ENCODE results near the gene CCDC6.

DNA sequence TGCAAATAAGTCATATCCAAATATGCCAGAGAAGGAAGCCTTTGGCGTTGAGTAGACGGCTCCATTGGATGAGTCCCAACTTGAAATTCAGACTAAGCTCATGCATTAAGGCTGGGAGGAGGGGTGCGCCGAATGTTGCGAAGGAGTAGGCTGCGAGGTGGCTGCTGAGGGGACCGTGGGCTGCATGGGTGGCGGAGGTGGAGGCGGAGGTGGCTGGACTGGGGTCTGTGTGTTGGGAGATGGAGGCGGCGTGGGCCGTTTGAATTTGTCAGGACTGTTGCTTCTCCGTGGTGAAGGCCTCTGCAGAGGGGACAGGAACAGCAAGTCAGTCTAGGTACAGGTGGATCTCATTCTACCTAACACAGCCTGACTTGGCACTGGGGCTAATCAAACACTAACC is 113.5 kb downstream of the CCDC6 start:
- no peak for TF ChIP-seq SP1 (IDR thresholded peaks at IDR 0.05; ENCODE audit: low read depth)
- no peak for TF ChIP-seq RAD21 (IDR thresholded peaks at IDR 0.05; ENCODE audit: low read depth)
- TF ChIP-seq, protein P1, sequence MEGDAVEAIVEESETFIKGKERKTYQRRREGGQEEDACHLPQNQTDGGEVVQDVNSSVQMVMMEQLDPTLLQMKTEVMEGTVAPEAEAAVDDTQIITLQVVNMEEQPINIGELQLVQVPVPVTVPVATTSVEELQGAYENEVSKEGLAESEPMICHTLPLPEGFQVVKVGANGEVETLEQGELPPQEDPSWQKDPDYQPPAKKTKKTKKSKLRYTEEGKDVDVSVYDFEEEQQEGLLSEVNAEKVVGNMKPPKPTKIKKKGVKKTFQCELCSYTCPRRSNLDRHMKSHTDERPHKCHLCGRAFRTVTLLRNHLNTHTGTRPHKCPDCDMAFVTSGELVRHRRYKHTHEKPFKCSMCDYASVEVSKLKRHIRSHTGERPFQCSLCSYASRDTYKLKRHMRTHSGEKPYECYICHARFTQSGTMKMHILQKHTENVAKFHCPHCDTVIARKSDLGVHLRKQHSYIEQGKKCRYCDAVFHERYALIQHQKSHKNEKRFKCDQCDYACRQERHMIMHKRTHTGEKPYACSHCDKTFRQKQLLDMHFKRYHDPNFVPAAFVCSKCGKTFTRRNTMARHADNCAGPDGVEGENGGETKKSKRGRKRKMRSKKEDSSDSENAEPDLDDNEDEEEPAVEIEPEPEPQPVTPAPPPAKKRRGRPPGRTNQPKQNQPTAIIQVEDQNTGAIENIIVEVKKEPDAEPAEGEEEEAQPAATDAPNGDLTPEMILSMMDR (IDR thresholded peaks at IDR 0.05 in 2 of 3, conservative IDR thresholded peaks at IDR 0.05 in 1 of 3; ENCODE audit: borderline replicate concordance in 1 of 3, insufficient read depth in 1 of 3, low read depth in 2 of 3, low read length in 2 of 3): no peak
- no peak for TF ChIP-seq JUND (IDR thresholded peaks at IDR 0.05)
- no peak for TF ChIP-seq SIN3A (IDR thresholded peaks at IDR 0.05; ENCODE audit: low read depth)
- TF ChIP-seq, protein P2, sequence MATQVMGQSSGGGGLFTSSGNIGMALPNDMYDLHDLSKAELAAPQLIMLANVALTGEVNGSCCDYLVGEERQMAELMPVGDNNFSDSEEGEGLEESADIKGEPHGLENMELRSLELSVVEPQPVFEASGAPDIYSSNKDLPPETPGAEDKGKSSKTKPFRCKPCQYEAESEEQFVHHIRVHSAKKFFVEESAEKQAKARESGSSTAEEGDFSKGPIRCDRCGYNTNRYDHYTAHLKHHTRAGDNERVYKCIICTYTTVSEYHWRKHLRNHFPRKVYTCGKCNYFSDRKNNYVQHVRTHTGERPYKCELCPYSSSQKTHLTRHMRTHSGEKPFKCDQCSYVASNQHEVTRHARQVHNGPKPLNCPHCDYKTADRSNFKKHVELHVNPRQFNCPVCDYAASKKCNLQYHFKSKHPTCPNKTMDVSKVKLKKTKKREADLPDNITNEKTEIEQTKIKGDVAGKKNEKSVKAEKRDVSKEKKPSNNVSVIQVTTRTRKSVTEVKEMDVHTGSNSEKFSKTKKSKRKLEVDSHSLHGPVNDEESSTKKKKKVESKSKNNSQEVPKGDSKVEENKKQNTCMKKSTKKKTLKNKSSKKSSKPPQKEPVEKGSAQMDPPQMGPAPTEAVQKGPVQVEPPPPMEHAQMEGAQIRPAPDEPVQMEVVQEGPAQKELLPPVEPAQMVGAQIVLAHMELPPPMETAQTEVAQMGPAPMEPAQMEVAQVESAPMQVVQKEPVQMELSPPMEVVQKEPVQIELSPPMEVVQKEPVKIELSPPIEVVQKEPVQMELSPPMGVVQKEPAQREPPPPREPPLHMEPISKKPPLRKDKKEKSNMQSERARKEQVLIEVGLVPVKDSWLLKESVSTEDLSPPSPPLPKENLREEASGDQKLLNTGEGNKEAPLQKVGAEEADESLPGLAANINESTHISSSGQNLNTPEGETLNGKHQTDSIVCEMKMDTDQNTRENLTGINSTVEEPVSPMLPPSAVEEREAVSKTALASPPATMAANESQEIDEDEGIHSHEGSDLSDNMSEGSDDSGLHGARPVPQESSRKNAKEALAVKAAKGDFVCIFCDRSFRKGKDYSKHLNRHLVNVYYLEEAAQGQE (IDR thresholded peaks at IDR 0.05; ENCODE audit: low read depth): no peak
- TF ChIP-seq POLR2AphosphoS5 (IDR thresholded peaks at IDR 0.05; ENCODE audit: low read depth, low read length): no peak
